Measurements from ENCODE around the gene EFCAB12. TPM values are rescaled to one million over a fixed set of nuclear protein-coding genes. Genes with fewer than 3 reads are reported as not detected.

EFCAB12 gene
- total and polyA plus RNA-seq, 7 donors, result 0.04 to 0.30 TPM; not detected in 5

DNA sequence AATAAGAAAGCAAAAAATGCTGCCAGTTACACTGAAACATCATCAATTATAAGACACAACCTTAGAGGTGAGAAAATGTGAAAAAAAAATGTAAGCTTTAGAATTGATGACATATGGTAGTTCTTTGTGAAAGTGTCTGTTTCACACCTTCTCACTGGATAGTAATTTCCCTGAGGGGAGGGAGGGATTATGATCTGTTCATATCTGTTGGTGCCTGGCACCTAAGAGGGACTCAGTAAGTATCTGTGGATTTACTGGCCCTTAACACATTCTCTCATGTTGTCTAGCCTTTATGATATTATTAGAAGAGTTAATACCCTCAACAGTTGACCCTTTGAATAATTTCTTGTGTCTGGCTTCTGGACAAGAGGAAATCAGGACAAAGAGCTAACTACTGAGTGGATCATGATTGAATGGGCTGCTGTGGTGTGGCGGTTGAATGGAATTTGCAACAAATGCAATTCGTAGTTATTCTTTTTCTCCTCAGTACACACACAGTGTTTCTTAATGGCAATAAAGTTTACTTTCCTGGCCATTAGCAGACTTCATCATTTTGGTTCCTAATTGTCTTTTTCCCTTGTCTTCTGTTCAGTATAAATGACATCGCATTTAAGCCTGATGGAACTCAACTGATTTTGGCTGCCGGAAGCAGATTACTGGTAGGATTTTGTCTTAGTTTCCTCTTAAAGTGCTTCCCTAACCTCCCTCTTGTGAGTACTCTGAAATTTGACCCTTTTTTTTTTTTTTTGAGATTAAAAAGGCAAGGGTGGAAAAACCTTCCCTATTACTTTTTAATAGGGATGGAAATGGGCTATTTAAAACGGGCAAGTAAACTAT lies 21.1 kb upstream of the EFCAB12 start:
- Histone ChIP-seq H3K4me1 (peaks cover 5% of the 10 kb centered on the region), H3K27ac (no peak overlapping the region), H3K36me3 (ENCODE audit: insufficient read depth in 1 of 2, low read depth in 1 of 2) (peaks cover 0 to 9% of the 10 kb centered on the region in 2 donors), H3K9me3 (no peaks in the 10 kb centered on the region), H3K4me3 (no peak overlapping the region), H3K27me3 (ENCODE audit: insufficient read depth in 3 of 3, low read length in 2 of 3) (no peaks in the 10 kb centered on the region)
- intact Hi-C loops (cut with DNase I), result no loop called here
- TF ChIP-seq, protein P1, sequence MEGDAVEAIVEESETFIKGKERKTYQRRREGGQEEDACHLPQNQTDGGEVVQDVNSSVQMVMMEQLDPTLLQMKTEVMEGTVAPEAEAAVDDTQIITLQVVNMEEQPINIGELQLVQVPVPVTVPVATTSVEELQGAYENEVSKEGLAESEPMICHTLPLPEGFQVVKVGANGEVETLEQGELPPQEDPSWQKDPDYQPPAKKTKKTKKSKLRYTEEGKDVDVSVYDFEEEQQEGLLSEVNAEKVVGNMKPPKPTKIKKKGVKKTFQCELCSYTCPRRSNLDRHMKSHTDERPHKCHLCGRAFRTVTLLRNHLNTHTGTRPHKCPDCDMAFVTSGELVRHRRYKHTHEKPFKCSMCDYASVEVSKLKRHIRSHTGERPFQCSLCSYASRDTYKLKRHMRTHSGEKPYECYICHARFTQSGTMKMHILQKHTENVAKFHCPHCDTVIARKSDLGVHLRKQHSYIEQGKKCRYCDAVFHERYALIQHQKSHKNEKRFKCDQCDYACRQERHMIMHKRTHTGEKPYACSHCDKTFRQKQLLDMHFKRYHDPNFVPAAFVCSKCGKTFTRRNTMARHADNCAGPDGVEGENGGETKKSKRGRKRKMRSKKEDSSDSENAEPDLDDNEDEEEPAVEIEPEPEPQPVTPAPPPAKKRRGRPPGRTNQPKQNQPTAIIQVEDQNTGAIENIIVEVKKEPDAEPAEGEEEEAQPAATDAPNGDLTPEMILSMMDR (IDR thresholded peaks at IDR 0.05), result no peak
- 50 to 57% (median 52%) methylated on average over 5 of the region's 5 CpGs for WGBS, 3 donors
- ATAC-seq, result no peak
- DNase-seq, result no peak

DNA sequence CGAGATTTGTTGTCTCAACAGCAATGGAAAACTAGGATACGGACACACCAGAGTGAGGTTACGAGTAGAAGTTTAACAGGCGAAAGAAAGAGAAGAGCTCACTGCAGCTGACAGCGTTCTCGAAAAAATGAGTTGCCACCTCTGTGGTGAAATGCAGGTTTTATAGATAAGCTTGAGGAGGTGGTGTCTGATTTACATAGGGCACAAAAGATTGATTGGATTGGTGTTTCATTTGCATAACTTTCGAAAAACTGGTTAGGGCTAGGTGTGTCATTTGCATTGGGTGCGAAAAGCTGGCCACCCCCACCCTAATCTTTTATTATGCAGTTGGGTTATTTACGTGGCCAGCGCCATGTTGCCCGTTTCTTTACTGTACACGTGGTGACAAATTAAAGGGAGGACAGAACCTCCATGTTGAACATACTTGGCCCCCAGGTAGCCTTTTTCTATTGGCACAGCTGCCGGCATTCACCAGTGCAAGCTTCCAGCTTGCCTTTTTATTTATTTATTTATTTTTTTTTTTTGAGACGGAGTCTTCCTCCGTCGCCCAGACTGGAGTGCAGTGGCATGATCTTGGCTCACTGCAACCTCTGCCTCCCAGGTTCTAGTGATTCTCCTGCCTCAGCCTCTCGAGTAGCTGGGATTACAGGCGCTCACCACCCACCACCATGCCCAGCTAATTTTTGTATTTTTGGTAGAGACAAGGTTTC lies 19.9 kb upstream of the EFCAB12 start:
- Histone ChIP-seq H3K4me3 (no peak overlapping the region), H3K4me1 (peaks cover 5% of the 10 kb centered on the region), H3K9me3 (no peaks in the 10 kb centered on the region), H3K27ac (no peak overlapping the region), H3K27me3 (ENCODE audit: insufficient read depth in 3 of 3, low read length in 2 of 3) (no peaks in the 10 kb centered on the region), H3K36me3 (ENCODE audit: insufficient read depth in 1 of 2, low read depth in 1 of 2) (peaks cover 0 to 1% of the 10 kb centered on the region in 2 donors)
- DNase-seq (no peak), ATAC-seq (no peak)
- WGBS, 3 donors, result 88 to 93% (median 91%) methylated on average over 18 of the region's 18 CpGs
- intact Hi-C loops (cut with DNase I), result no loop called here
- TF ChIP-seq, protein P1 (IDR thresholded peaks at IDR 0.05), result no peak

DNA sequence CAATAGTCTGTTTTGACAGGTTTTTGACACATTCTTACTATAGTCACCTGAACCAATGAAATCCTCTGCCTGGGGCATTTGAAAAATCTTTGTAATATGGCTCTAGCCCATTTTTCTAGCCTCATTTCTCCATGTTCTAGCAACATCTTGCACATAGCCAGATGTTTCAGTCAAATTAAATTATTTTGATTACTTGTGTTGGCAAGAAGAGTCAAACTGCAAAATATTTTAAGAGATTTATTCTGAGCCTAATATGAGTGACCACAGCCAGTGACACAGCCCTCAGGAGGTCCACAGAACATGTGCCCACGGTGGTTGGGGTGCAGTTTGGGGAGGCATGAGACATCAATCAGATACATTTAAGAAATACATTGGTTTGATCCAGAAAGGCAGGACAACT lies 18.5 kb upstream of the EFCAB12 start:
- H3K9me3 ChIP-seq, result no peaks in the 10 kb centered on the region
- WGBS, 3 donors, result 29 to 45% (median 36%) methylated on average over 1 of the region's 1 CpG
- DNase-seq (no peak), ATAC-seq (no peak)
- H3K27me3 ChIP-seq (ENCODE audit: insufficient read depth in 3 of 3, low read length in 2 of 3), result no peaks in the 10 kb centered on the region
- H3K36me3 ChIP-seq (ENCODE audit: insufficient read depth in 1 of 2, low read depth in 1 of 2), result no peaks in the 10 kb centered on the region
- H3K4me3 ChIP-seq, result no peak overlapping the region
- no peak overlapping the region for H3K27ac ChIP-seq
- TF ChIP-seq, protein P1 (IDR thresholded peaks at IDR 0.05), result no peak
- H3K4me1 ChIP-seq, result peaks cover 15% of the 10 kb centered on the region
- intact Hi-C loops (cut with DNase I), result no loop called here

DNA sequence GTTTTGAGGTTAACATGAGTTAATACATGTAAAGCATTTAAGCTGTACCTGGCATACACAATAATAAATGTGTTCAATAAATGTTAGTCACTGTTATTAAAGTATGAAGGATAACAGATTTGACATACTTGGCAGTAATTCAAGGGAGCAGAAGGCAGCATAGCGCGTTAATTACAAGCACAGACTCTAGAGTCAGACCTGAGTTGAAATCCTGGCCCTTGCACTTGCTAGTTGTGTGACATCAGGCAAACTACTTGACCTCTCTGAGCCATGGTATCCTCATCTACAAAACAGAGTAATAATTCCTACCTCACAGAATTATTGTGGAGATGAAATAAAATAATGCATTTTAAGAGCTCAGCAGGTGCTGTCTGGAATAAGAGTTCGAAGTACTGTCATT lies 17.0 kb upstream of the EFCAB12 start:
- ATAC-seq (no peak), DNase-seq (no peak)
- Histone ChIP-seq H3K4me3 (no peak overlapping the region), H3K4me1 (peaks cover 29% of the 10 kb centered on the region), H3K36me3 (ENCODE audit: insufficient read depth in 1 of 2, low read depth in 1 of 2) (no peaks in the 10 kb centered on the region), H3K27me3 (ENCODE audit: insufficient read depth in 3 of 3, low read length in 2 of 3) (no peaks in the 10 kb centered on the region), H3K9me3 (no peaks in the 10 kb centered on the region), H3K27ac (no peak overlapping the region)
- 48 to 72% (median 49%) methylated on average over 3 of the region's 3 CpGs for WGBS, 3 donors
- TF ChIP-seq, protein P1 (IDR thresholded peaks at IDR 0.05), result no peak
- intact Hi-C loops (cut with DNase I), result no loop called here
